ENCODE data around the gene PPP2R2C. TPM values are rescaled to one million over a fixed set of nuclear protein-coding genes. Genes with fewer than 3 reads are reported as not detected.

The PPP2R2C gene
- total and polyA plus RNA-seq, 2 of the 4 experiments (the other 2 are of a cell fraction): 0.03 TPM; not detected in 1

DNA sequence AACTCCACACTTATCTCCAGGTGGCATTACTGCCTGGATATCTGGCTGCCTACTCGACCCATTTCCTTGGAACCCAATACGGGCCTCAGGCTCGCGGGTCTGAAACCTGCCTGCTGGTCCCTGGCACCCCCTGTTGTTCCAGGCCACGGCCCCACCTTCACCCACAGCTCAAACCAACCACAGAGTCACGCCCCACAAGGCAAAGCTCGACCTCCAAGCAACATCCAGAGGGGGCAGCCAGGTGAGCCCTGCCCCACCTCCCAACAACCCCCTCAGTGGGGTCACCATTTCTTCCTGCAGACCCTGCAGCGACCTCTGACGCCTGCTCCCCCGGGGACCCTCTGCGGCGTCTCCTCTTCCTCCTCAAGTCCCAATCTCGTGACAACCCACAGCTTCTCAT lies 126.5 kb downstream of the PPP2R2C start:
- Histone ChIP-seq H4K91ac (ENCODE audit: insufficient read depth, low read depth, low read length) (no peak overlapping the region), H2BK20ac (ENCODE audit: low read depth, low read length) (no peak overlapping the region), H3K27me3 (ENCODE audit: control insufficient read depth, insufficient read depth, low read length) (peaks cover 13% of the 10 kb centered on the region), H4K20me1 (ENCODE audit: insufficient read depth, low read length) (no peaks in the 10 kb centered on the region), H3K9me1 (ENCODE audit: insufficient read depth, low read length) (no peaks in the 10 kb centered on the region), H2BK120ac (ENCODE audit: low read depth, low read length) (no peak overlapping the region), H3K4ac (ENCODE audit: low read depth, low read length) (no peak overlapping the region), H2AK9ac (replicated peaks; ENCODE audit: low read depth, low read length, poor library complexity) (no peak overlapping the region), H3K9ac (ENCODE audit: low read depth, low read length) (no peak overlapping the region), H3K27ac (ENCODE audit: insufficient read depth, low read length) (no peak overlapping the region), H2AFZ (replicated peaks; ENCODE audit: low read length, poor library complexity) (no peak overlapping the region), H3K4me2 (ENCODE audit: low read depth, low read length) (no peak overlapping the region), H4K8ac (ENCODE audit: low read depth in 2 of 2, low read length in 2 of 2) (no peak overlapping the region), H3K36me3 (ENCODE audit: control insufficient read depth, insufficient read depth, low read length) (no peaks in the 10 kb centered on the region), H4K5ac (ENCODE audit: low read depth, low read length) (no peak overlapping the region), H3K23ac (ENCODE audit: low read depth, low read length) (no peak overlapping the region), H2AK5ac (ENCODE audit: low read depth, low read length) (no peak overlapping the region), H3K4me3 (ENCODE audit: insufficient read depth, low read depth, low read length) (no peak overlapping the region), H3K14ac (replicated peaks; ENCODE audit: low read depth, low read length) (no peak overlapping the region), H2BK5ac (ENCODE audit: low read depth, low read length, poor library complexity, severe bottlenecking) (no peak overlapping the region), H3K79me1 (ENCODE audit: low read depth in 1 of 2, low read length in 2 of 2) (no peaks in the 10 kb centered on the region), H2BK15ac (ENCODE audit: low read depth, low read length) (no peak overlapping the region), H3K4me1 (ENCODE audit: control insufficient read depth, insufficient read depth, low read length) (peaks cover 2% of the 10 kb centered on the region; the same call in 1 of the 2 replicates), H3K56ac (ENCODE audit: extremely low read depth, insufficient read depth, low read length) (no peak overlapping the region), H3K9me3 (ENCODE audit: control insufficient read depth, insufficient read depth, low read length) (no peaks in the 10 kb centered on the region), H3K18ac (ENCODE audit: low read depth, low read length) (no peak overlapping the region)
- ChIA-PET CTCF (interaction anchor here (1.8 kb wide), 1 partner anchor 14 kb away, joined by 5 read pairs; no protein-coding TSS in a partner anchor), POLR2A (ENCODE audit: unreplicated experiment) (no interaction called here)
- 57% methylated on average over 8 of the region's 13 CpGs; no CpG with 5 or more reads in 1 of the 2 experiments for WGBS, 2 experiments (ENCODE audit: extremely low coverage in 2 of 2, insufficient read length in 1 of 2)
- no peak for DNase-seq
- TF ChIP-seq RFX5 (IDR thresholded peaks at IDR 0.05; ENCODE audit: low read depth, low read length) (no peak), SMC3 (IDR thresholded peaks at IDR 0.05; ENCODE audit: low read depth, low read length) (no peak), FOS (IDR thresholded peaks at IDR 0.05; ENCODE audit: low read depth, low read length) (no peak), RAD21 (IDR thresholded peaks at IDR 0.05; ENCODE audit: low read length) (no peak)
- TF ChIP-seq, protein P1, sequence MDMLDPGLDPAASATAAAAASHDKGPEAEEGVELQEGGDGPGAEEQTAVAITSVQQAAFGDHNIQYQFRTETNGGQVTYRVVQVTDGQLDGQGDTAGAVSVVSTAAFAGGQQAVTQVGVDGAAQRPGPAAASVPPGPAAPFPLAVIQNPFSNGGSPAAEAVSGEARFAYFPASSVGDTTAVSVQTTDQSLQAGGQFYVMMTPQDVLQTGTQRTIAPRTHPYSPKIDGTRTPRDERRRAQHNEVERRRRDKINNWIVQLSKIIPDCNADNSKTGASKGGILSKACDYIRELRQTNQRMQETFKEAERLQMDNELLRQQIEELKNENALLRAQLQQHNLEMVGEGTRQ (IDR thresholded peaks at IDR 0.05; ENCODE audit: low read depth, low read length): no peak
- TF ChIP-seq, protein P2, sequence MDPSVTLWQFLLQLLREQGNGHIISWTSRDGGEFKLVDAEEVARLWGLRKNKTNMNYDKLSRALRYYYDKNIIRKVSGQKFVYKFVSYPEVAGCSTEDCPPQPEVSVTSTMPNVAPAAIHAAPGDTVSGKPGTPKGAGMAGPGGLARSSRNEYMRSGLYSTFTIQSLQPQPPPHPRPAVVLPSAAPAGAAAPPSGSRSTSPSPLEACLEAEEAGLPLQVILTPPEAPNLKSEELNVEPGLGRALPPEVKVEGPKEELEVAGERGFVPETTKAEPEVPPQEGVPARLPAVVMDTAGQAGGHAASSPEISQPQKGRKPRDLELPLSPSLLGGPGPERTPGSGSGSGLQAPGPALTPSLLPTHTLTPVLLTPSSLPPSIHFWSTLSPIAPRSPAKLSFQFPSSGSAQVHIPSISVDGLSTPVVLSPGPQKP (IDR thresholded peaks at IDR 0.05; ENCODE audit: borderline replicate concordance, low read depth, low read length): no peak
- ATAC-seq (ENCODE audit: low read depth): no peak
- in situ Hi-C loops (cut with MboI; ENCODE audit: low sequenced_read_pairs) (no loop called here), intact Hi-C loops (cut with micrococcal nuclease) (no loop called here), dilution Hi-C loops (cut with HindIII; ENCODE audit: low sequenced_read_pairs, unreplicated experiment) (no loop called here)
- BruUV-seq (replicated peaks): no TSS peak

Measured in IMR-90 (cell line).